SJCRH30 (cell line): ENCODE results near the gene ADAMTS4. TPM values are rescaled to one million over a fixed set of nuclear protein-coding genes. Genes with fewer than 3 reads are reported as not detected.

ENCODE experiments used
- DNase-seq, 2 experiments: peaks; one replicate each; pipeline ENCODE4 v3.0.0-alpha.2; 2015 to 2020
- H3K27ac ChIP-seq: fragments of 250-450 bp; sonication (Bioruptor Pico); 2 replicates; pipeline ENCODE4 v1.5.1; 2020; ENCODE audit warnings: mild to moderate bottlenecking, moderate library complexity
- H3K27me3 ChIP-seq: fragments of 250-450 bp; sonication (Bioruptor Pico); 2 replicates; pipeline ENCODE4 v1.5.1; 2020; ENCODE audit warnings: mild to moderate bottlenecking, moderate library complexity
- H3K36me3 ChIP-seq: fragments of 250-450 bp; sonication (Bioruptor Pico); 2 replicates; pipeline ENCODE4 v1.5.1; 2020; ENCODE audit warnings: mild to moderate bottlenecking, moderate library complexity
- H3K4me1 ChIP-seq: fragments of 250-450 bp; sonication (Bioruptor Pico); 2 replicates; pipeline ENCODE4 v1.5.1; 2020; ENCODE audit warnings: mild to moderate bottlenecking, moderate library complexity
- H3K4me3 ChIP-seq: fragments of 250-450 bp; sonication (Bioruptor Pico); 2 replicates; pipeline ENCODE4 v1.5.1; 2020; ENCODE audit warnings: mild to moderate bottlenecking, moderate library complexity
- H3K9me3 ChIP-seq: fragments of 250-450 bp; sonication (Bioruptor Pico); replicated peaks from 2 replicates; pipeline ENCODE4 v1.5.1; 2020; ENCODE audit warnings: mild to moderate bottlenecking, moderate library complexity
- total RNA-seq: library from RNA; depleted of rRNA; stranded (reverse); fragments of >200 nt; shearing (Covaris generic); gene quantifications from 2 replicates; pipeline ENCODE4 v1.2.3, GENCODE V29; 2014

The ADAMTS4 gene
- total RNA-seq, 1 experiment from 2014 or later: 11.0 TPM

DNA sequence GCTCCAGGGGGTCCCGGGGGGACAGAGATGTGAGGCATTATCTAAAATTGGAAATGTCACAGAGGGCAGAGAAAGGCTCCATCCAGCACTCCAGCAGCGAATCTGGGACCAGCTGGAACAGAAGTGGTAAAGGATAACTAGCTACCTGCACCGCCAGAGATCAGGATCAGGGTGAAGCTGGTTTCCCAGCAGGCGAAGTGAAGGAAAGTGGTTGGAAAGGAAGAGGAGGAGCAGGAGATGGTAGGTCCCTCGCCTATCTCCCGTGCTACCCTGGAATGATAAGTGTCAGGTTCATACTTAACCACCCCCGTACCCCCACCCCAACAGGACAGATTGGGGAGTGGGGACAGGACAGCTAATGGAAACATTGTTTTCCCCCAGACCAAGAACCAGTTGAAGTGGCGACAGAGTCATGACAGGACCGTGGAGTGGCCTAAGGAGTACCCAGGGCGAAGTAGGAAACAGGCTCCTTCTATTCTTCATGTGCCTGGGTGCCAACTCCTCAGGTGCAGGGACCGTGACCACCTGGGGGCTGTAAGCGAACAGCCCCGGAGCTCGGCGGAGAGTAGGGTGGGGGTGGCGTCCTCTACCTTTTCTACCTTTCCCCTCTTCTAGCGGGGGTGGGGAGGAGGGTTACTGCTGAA lies 22.3 kb downstream of the ADAMTS4 start:
- Histone ChIP-seq H3K9me3 (no peaks in the 10 kb centered on the region), H3K36me3 (peaks cover 23% of the 10 kb centered on the region), H3K27me3 (no peaks in the 10 kb centered on the region), H3K27ac (peak overlapping the region; percentile 65; the same call in 1 of the 2 replicates), H3K4me3 (peak overlapping the region; percentile 78), H3K4me1 (no peaks in the 10 kb centered on the region)
- no peak for DNase-seq

DNA sequence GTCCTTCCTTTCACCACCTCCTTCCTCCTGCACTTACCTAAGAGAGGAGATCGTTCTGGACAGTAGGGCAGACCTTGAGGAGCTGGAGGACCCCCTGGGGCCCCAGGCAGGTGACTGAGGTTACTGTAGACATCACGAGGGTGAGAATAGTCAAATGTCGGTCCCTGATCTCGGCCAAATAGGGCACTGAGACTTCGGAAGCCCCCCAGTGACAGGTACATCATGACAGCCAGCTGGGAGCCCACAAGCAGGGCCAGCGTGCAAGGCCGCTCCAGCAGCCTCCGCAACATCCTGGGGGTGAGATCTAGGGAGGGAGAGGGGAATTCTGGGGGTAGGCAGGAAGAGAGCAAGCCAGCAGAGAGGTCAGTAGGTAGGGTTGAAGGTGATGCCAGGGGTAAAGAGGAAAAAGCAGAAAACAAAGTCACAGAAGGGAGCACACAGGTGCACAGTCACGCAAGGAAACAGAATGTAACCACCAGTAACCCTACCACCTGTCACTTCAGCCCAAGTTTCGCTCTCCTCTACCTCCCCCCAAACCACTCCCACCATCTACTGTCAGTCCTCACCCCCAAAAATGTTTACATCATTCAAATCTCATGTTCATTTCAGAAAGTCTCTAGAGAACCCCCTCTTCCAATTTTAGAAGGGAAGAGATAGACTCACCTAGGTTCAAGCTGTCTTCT lies 22.9 kb downstream of the ADAMTS4 start:
- Histone ChIP-seq H3K4me3 (no peak overlapping the region), H3K9me3 (no peaks in the 10 kb centered on the region), H3K27ac (no peak overlapping the region), H3K27me3 (no peaks in the 10 kb centered on the region), H3K4me1 (no peaks in the 10 kb centered on the region), H3K36me3 (peaks cover 27% of the 10 kb centered on the region)
- DNase-seq: no peak

DNA sequence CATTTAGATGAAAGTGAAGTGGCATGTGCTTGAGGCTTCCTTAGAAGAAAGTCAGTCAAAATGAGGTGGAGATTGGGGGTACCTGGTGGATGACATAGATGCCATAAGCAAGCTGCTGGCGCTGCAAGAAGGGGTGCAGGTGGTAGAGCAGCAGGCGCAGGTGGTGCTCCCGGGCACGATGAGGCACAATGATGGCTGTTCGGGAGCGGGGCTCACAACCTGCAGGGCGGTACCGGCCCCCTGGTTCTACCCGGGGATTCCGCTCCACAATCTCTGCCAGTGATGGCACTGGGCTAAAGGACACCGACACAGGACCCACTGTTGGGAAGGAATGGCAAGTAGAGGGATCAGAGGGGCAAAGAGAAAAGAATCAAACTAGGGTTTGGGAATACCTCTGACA lies 23.9 kb downstream of the ADAMTS4 start:
- Histone ChIP-seq H3K27me3 (no peaks in the 10 kb centered on the region), H3K27ac (no peak overlapping the region), H3K36me3 (peaks cover 27% of the 10 kb centered on the region), H3K4me1 (no peaks in the 10 kb centered on the region), H3K9me3 (no peaks in the 10 kb centered on the region), H3K4me3 (no peak overlapping the region)
- DNase-seq: no peak

DNA sequence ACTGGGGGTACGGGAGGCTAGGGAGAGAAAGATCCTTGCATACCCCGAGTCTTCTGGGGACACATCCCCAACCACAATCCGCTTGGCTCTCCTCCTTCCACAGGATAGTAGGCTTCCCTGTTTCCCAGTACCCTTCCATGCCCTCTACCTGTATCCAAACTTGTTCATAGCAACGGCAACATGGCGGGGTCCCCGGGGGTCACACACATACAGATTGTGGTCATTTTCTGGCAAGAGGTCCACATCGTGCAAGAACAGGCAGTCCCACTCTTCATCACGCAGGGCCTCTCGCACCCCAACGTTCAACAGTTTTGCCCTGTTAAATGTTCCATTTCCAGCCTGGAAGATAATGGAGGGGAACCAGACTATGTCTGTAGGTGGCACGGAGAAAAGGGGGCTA lies 25.1 kb downstream of the ADAMTS4 start:
- no peaks in the 10 kb centered on the region for H3K4me1 ChIP-seq
- peaks cover 29% of the 10 kb centered on the region for H3K36me3 ChIP-seq
- H3K9me3 ChIP-seq: no peaks in the 10 kb centered on the region
- no peak overlapping the region for H3K27ac ChIP-seq
- DNase-seq: no peak
- H3K27me3 ChIP-seq: no peaks in the 10 kb centered on the region
- no peak overlapping the region for H3K4me3 ChIP-seq

DNA sequence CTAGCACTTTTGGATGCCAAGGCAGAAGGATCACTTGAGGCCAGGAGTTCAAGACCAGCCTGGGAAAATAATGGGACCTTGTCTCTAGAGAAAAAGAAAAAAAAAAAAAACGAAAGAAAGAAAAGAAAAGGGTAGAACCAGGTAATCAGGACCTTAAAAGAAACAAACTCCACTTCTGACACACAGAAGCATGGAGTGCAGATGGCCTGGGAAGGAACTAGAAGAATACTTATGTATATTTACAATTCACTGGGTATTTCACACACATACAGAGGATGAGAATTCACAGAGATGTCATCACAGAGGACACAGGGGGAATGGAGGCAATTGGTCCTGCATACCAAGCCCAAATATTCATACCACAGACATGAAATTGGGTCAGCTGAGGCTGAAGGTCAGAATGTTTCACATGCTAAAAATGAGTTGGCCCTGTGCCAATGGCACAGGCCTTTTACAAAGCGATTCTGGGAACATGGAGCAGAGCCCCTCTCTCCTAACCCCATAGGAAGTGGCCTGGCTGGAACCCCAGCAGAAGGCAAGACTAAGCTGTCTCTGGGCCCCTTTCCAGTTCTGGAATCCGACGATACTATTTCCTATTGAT lies 26.0 kb downstream of the ADAMTS4 start:
- no peak for DNase-seq
- no peaks in the 10 kb centered on the region for H3K4me1 ChIP-seq
- H3K9me3 ChIP-seq: no peaks in the 10 kb centered on the region
- H3K27me3 ChIP-seq: no peaks in the 10 kb centered on the region
- H3K27ac ChIP-seq: no peak overlapping the region
- peaks cover 29% of the 10 kb centered on the region for H3K36me3 ChIP-seq
- H3K4me3 ChIP-seq: no peak overlapping the region

DNA sequence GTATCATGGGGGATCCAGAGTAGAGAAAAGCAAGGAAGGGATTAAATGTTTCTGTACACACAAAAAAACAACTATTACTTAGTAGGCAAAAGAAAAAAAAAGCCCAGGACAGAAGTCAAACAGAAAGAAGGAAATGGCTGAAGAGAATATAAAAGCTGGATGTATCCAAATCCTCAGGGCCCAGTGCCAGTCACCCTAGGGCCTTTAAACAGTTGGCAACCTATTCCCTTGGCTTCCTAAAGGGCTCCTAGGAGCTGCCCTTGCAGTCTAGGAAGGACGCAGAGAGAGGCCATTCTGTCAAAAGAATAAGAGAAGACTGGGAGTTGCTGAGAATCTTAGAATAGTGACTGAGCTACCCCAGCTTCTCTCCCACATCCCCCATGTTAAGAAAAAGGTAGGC lies 26.5 kb downstream of the ADAMTS4 start:
- peaks cover 29% of the 10 kb centered on the region for H3K36me3 ChIP-seq

DNA sequence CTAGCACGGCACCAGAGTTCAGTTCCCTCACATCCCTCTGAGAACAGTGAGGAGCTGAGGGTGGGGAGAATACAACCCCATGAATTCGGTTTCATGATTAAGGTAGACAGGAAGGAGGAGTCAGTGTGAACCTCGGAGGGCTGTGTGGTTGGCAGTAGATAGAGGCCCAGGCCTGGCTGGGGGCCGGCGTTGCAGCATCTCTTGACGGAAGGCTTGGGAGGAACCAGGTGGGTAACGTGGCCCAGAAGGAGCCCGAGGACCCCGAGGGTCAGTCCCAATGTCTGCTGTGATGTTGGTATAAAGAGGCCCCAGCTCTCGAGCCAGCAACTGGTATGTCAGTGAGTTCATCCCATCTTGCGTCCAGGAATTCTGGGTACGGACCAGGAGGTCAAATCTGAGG lies 27.2 kb downstream of the ADAMTS4 start:
- Histone ChIP-seq H3K9me3 (no peaks in the 10 kb centered on the region), H3K4me1 (no peaks in the 10 kb centered on the region), H3K27ac (no peak overlapping the region), H3K36me3 (peaks cover 29% of the 10 kb centered on the region), H3K27me3 (no peaks in the 10 kb centered on the region), H3K4me3 (no peak overlapping the region)
- no peak for DNase-seq

More for the DNA sequence above, 26.5 kb downstream of the ADAMTS4 start:
- DNase-seq: no peak
- no peak overlapping the region for H3K4me3 ChIP-seq
- no peaks in the 10 kb centered on the region for H3K9me3 ChIP-seq
- H3K27ac ChIP-seq: no peak overlapping the region
- H3K4me1 ChIP-seq: no peaks in the 10 kb centered on the region
- no peaks in the 10 kb centered on the region for H3K27me3 ChIP-seq

DNA sequence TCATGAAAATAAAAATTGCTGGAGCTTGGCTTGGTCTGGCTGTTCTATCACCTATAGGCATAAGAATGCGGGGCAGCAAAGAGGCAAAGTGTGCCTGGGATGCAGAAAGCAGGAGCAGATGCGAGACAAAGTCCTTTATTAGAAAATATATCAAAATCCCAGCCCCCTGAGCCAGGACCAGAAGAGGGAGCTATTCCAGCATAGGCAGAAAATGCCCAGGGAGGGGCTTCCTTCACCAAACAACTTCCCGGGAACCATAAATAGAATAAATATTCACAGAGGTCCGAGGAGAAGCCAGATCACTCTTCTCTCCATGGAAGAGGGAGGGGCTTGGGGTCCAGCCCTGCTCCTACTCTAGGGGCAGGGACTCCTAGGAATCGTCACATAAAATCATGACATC lies 27.7 kb downstream of the ADAMTS4 start:
- no peak for DNase-seq

DNA sequence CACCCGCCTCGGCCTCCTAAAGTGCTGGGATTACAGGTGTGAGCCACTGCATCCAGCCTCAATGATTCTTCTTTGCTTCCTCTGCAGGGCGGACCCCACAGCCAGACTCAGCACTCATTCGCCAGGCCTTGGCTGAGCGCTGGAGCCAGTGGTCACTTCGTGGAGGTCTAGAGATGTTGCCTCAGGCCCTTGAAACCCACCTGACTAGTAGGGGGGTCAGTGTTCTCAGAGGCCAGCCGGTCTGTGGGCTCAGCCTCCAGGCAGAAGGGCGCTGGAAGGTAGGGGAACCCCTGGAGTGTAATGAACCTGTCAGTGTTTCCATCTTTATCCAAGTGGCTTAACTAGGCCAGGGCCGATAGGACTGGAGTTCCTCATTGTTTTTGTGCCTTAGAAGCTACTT lies 29.9 kb downstream of the ADAMTS4 start:
- Histone ChIP-seq H3K27ac (no peak overlapping the region), H3K9me3 (no peaks in the 10 kb centered on the region), H3K4me3 (no peak overlapping the region), H3K27me3 (no peaks in the 10 kb centered on the region), H3K36me3 (peaks cover 27% of the 10 kb centered on the region), H3K4me1 (no peaks in the 10 kb centered on the region)
- no peak for DNase-seq

More for the DNA sequence above, 27.7 kb downstream of the ADAMTS4 start:
- no peaks in the 10 kb centered on the region for H3K4me1 ChIP-seq
- peaks cover 29% of the 10 kb centered on the region for H3K36me3 ChIP-seq
- no peak overlapping the region for H3K4me3 ChIP-seq
- H3K9me3 ChIP-seq: no peaks in the 10 kb centered on the region
- H3K27me3 ChIP-seq: no peaks in the 10 kb centered on the region
- H3K27ac ChIP-seq: no peak overlapping the region

DNA sequence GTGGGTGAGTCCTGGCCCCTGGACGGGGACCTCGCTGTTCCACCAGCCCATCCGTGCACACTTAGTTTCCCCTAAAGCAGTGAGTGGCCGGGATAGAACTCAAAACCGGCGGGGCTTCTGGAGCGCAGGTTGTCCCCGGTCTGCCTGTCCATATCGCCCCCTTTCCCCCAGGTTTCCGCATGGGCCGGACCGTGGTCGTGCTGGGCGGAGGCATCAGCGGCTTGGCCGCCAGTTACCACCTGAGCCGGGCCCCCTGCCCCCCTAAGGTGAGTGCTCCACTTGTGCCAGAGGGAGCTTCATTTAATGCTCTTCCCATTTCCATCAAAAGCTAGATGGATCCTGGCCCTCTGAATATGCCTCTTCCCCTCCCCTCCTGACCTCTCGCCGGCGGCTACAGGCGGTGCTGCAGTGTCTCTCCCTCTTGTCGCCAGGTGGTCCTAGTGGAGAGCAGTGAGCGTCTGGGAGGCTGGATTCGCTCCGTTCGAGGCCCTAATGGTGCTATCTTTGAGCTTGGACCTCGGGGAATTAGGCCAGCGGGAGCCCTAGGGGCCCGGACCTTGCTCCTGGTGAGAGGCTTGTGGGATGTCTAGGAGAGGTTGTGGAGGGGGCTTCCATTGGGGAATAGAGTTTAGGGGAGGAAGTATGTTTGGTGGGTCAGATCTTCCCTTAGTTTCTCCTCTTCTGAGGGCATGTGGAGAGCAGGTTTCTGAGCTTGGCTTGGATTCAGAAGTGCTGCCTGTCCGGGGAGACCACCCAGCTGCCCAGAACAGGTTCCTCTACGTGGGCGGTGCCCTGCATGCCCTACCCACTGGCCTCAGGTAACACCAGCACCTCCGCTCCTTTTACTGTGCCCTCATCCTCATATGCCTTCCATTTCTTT lies 31.9 kb downstream of the ADAMTS4 start:
- Histone ChIP-seq H3K27ac (peak overlapping the region; percentile 6; the same call in 1 of the 2 replicates), H3K36me3 (peaks cover 9% of the 10 kb centered on the region), H3K4me1 (no peaks in the 10 kb centered on the region), H3K4me3 (peak overlapping the region; percentile 69), H3K27me3 (no peaks in the 10 kb centered on the region), H3K9me3 (no peaks in the 10 kb centered on the region)
- peak; percentile 19 to 37 for DNase-seq

DNA sequence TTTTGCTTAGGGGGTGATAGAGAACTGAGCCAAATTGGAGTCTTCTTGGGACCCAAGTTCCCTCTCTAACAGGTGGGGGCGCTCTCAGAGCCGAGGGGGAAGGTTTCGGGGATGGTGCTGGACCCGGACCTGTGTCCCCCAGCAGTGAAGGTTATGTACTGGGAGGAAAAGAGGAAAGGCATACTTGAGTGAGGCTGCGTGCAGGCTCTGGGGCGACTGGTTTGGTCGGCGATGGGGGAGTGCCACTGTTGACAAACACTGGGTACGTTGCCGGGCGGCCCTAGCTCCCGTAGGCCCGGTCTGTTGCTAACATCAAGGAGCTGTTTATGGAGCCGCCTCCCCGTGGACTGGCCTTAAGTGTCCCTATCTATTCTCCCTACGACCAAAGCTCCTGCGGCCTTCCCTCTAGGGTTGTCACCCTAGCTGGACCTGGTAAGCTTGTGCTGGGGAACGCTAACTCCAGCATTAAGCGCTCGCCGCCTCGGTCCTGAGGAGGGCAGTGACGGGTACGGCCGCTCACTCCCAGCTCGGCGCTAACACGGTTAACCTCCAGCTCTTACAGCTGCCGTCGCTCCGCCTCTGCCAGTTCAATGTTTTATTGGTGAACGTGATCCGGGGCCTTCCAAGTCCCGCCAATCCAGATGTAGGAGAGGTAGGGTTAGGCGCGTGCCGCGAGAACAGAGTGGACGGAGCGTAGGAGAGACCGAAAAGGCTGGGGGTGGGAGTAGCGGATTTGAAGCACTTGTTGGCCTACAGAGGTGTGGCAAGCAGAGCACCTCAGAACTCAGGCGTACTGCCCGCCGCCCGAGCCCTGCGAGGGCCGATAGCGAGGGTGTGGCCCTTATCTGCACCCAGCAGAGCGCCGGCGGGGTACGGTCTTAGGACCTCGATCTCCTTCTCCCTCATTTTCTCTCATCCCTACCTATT lies 32.8 kb downstream of the ADAMTS4 start, which contains the start of gene PPOX:
Gene PPOX, plus strand, starts transcription at position 685 of the 927 bp plus-strand sequence. CDS start 422 bp downstream, outside the sequence.
- Histone ChIP-seq H3K9me3 (no peaks in the 10 kb centered on the region), H3K4me1 (no peaks in the 10 kb centered on the region), H3K27me3 (no peaks in the 10 kb centered on the region), H3K27ac (peak within 1 kb of the TSS; percentile 6; the same call in 1 of the 2 replicates), H3K36me3 (peaks cover 2% of the 10 kb centered on the region; the same call in 1 of the 2 replicates), H3K4me3 (peak within 1 kb of the TSS; percentile 69)
- peak; percentile 94 to 97 for DNase-seq

DNA sequence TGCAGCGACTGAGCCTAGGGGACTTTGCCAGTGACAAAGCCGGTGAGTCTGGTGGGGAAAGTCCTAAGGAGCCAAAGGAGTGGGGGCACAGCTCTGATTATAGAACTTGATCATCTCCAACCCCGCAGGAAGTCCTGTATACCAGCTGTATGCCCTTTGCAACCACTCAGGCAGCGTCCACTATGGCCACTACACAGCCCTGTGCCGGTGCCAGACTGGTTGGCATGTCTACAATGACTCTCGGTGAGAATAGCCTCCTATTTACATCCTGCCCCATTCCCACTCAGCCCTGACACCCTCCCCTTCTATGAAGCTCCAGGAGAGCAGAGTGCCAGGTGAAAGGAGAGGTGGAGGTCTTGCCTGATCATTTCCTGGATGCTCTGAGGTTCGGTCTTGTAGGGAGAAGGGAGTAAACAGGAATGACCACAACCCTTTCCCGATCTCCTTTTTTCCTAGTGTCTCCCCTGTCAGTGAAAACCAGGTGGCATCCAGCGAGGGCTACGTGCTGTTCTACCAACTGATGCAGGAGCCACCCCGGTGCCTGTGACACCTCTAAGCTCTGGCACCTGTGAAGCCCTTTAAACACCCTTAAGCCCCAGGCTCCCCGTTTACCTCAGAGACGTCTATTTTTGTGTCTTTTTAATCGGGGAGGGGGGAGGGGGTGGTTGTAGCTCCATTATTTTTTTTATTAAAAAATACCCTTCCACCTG lies 33.8 kb downstream of the ADAMTS4 start:
- Histone ChIP-seq H3K4me1 (no peaks in the 10 kb centered on the region), H3K36me3 (peaks cover 2% of the 10 kb centered on the region; the same call in 1 of the 2 replicates)

DNA sequence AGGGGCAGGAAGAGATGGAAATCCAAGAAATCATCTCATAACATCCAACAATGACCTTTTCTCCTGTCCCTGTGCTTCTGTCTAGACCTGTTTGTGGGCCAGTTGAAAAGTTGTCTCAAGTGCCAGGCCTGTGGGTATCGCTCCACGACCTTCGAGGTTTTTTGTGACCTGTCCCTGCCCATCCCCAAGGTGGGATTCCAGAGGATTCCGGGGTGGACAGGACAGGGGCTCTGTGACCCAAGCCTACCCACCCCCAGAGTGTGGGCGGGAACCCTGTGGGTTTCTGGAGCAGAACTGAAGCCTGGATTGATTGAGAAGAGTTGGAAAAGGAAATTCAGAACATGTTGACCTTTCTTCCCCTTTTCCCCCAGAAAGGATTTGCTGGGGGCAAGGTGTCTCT lies 35.1 kb downstream of the ADAMTS4 start:
- Histone ChIP-seq H3K27ac (no peak overlapping the region), H3K4me3 (no peak overlapping the region), H3K27me3 (no peaks in the 10 kb centered on the region), H3K36me3 (no peaks in the 10 kb centered on the region), H3K9me3 (no peaks in the 10 kb centered on the region), H3K4me1 (no peaks in the 10 kb centered on the region; the same call in 1 of the 2 replicates)
- no peak for DNase-seq

More for the DNA sequence above, 33.8 kb downstream of the ADAMTS4 start:
- Histone ChIP-seq H3K27me3 (no peaks in the 10 kb centered on the region), H3K9me3 (no peaks in the 10 kb centered on the region), H3K4me3 (peak overlapping the region; percentile 69), H3K27ac (no peak overlapping the region)
- no peak for DNase-seq
